Stimulated activated memory B cell treated with anti-CD40 and anti-IgM and Interleukin-4, amounts not matched to agents 10 μg/mL and 1 μg/mL and 100 μg/mL, for 72 hours (primary cell): ENCODE results near the gene DRG2.
A peak's percentile ranks its signal among the peaks of the same experiment; 100 is the strongest.

Experiments
- ATAC-seq: fragments of 150-1000 bp; cut with Tn5 transposase; 2 replicates; pipeline ENCODE4 v1.10.0; 2021
- H3K27ac Mint-ChIP-seq: one replicate; pipeline ENCODE4 v1.8.0; 2022; ENCODE audit warnings: mild to moderate bottlenecking, mixed read lengths
- H3K27me3 Mint-ChIP-seq: one replicate; pipeline ENCODE4 v1.8.0; 2022; ENCODE audit warnings: mixed read lengths
- H3K36me3 Mint-ChIP-seq: one replicate; pipeline ENCODE4 v1.8.0; 2022; ENCODE audit warnings: mixed read lengths
- H3K4me1 Mint-ChIP-seq: one replicate; pipeline ENCODE4 v1.8.0; 2022; ENCODE audit warnings: mixed read lengths
- H3K4me3 Mint-ChIP-seq: one replicate; pipeline ENCODE4 v1.8.0; 2022; ENCODE audit warnings: mild to moderate bottlenecking, moderate library complexity, mixed read lengths
- H3K9me3 Mint-ChIP-seq: one replicate; pipeline ENCODE4 v1.8.0; 2022; ENCODE audit warnings: mixed read lengths

DRG2 gene

GRCh38 chr17:18064053-18064452, 23.7 kb upstream of the DRG2 start:
- Mint-ChIP-seq H3K27me3 (no peaks in the 10 kb centered on the region), H3K4me1 (no peaks in the 10 kb centered on the region), H3K36me3 (peaks cover 38% of the 10 kb centered on the region), H3K27ac (no peak overlapping the region), H3K4me3 (no peak overlapping the region), H3K9me3 (no peaks in the 10 kb centered on the region)
- ATAC-seq = no peak

GRCh38 chr17:18065546-18065945, 22.2 kb upstream of the DRG2 start:
- Mint-ChIP-seq H3K27ac (no peak overlapping the region), H3K9me3 (no peaks in the 10 kb centered on the region), H3K4me3 (no peak overlapping the region), H3K36me3 (peaks cover 33% of the 10 kb centered on the region), H3K27me3 (no peaks in the 10 kb centered on the region), H3K4me1 (no peaks in the 10 kb centered on the region)
- ATAC-seq = no peak

GRCh38 chr17:18066866-18067265, 20.9 kb upstream of the DRG2 start:
- H3K36me3 Mint-ChIP-seq = peaks cover 33% of the 10 kb centered on the region
- no peaks in the 10 kb centered on the region for H3K9me3 Mint-ChIP-seq
- H3K4me1 Mint-ChIP-seq = no peaks in the 10 kb centered on the region
- no peak overlapping the region for H3K27ac Mint-ChIP-seq
- H3K27me3 Mint-ChIP-seq = no peaks in the 10 kb centered on the region
- ATAC-seq = no peak
- no peak overlapping the region for H3K4me3 Mint-ChIP-seq

- no peaks in the 10 kb centered on the region for H3K4me1 Mint-ChIP-seq
- H3K27ac Mint-ChIP-seq = no peak overlapping the region
- H3K36me3 Mint-ChIP-seq = peaks cover 24% of the 10 kb centered on the region
- H3K27me3 Mint-ChIP-seq = peaks cover under 1% of the 10 kb centered on the region
- no peak overlapping the region for H3K4me3 Mint-ChIP-seq
- ATAC-seq = no peak
- no peaks in the 10 kb centered on the region for H3K9me3 Mint-ChIP-seq
Observed at GRCh38 chr17:18069101-18069500, 18.6 kb upstream of the DRG2 start.

GRCh38 chr17:18070861-18071340, 16.8 kb upstream of the DRG2 start:
- Mint-ChIP-seq H3K4me3 (no peak overlapping the region), H3K36me3 (peaks cover 7% of the 10 kb centered on the region), H3K4me1 (no peaks in the 10 kb centered on the region), H3K9me3 (no peaks in the 10 kb centered on the region), H3K27me3 (peaks cover 18% of the 10 kb centered on the region), H3K27ac (no peak overlapping the region)
- no peak for ATAC-seq

- H3K4me3 Mint-ChIP-seq = no peak overlapping the region
- no peaks in the 10 kb centered on the region for H3K4me1 Mint-ChIP-seq
- peaks cover 26% of the 10 kb centered on the region for H3K27me3 Mint-ChIP-seq
- ATAC-seq = no peak
- no peaks in the 10 kb centered on the region for H3K36me3 Mint-ChIP-seq
- no peaks in the 10 kb centered on the region for H3K9me3 Mint-ChIP-seq
- H3K27ac Mint-ChIP-seq = no peak overlapping the region
Observed at GRCh38 chr17:18071751-18072150, 16.0 kb upstream of the DRG2 start.

- no peak for ATAC-seq
- H3K4me1 Mint-ChIP-seq = no peaks in the 10 kb centered on the region
- no peak overlapping the region for H3K27ac Mint-ChIP-seq
- no peak overlapping the region for H3K4me3 Mint-ChIP-seq
- H3K27me3 Mint-ChIP-seq = peaks cover 33% of the 10 kb centered on the region
- no peaks in the 10 kb centered on the region for H3K9me3 Mint-ChIP-seq
- H3K36me3 Mint-ChIP-seq = no peaks in the 10 kb centered on the region
Observed at GRCh38 chr17:18074566-18075272, 13.0 kb upstream of the DRG2 start.

GRCh38 chr17:18076936-18077335, 10.8 kb upstream of the DRG2 start:
- no peaks in the 10 kb centered on the region for H3K4me1 Mint-ChIP-seq
- no peaks in the 10 kb centered on the region for H3K36me3 Mint-ChIP-seq

GRCh38 chr17:18079543-18079942, 8.2 kb upstream of the DRG2 start:
- Mint-ChIP-seq H3K4me3 (no peak overlapping the region), H3K27me3 (peaks cover 44% of the 10 kb centered on the region), H3K27ac (no peak overlapping the region), H3K4me1 (no peaks in the 10 kb centered on the region), H3K36me3 (no peaks in the 10 kb centered on the region), H3K9me3 (no peaks in the 10 kb centered on the region)
- no peak for ATAC-seq

More at GRCh38 chr17:18076936-18077335, 10.8 kb upstream of the DRG2 start:
- H3K4me3 Mint-ChIP-seq = no peak overlapping the region
- H3K9me3 Mint-ChIP-seq = no peaks in the 10 kb centered on the region
- H3K27me3 Mint-ChIP-seq = peaks cover 49% of the 10 kb centered on the region
- no peak overlapping the region for H3K27ac Mint-ChIP-seq
- no peak for ATAC-seq

GRCh38 chr17:18084256-18084655, 3.5 kb upstream of the DRG2 start:
- ATAC-seq = no peak
- H3K27me3 Mint-ChIP-seq = peaks cover 16% of the 10 kb centered on the region
- no peaks in the 10 kb centered on the region for H3K9me3 Mint-ChIP-seq
- no peaks in the 10 kb centered on the region for H3K36me3 Mint-ChIP-seq
- H3K4me1 Mint-ChIP-seq = peaks cover 20% of the 10 kb centered on the region
- no peak overlapping the region for H3K4me3 Mint-ChIP-seq
- no peak overlapping the region for H3K27ac Mint-ChIP-seq

- H3K27ac Mint-ChIP-seq = peak overlapping the region; percentile 99
Observed at GRCh38 chr17:18089613-18090012, 1.9 kb downstream of the DRG2 start.

GRCh38 chr17:18093616-18094408, 6.1 kb downstream of the DRG2 start:
- peak overlapping the region; percentile 21 for H3K27ac Mint-ChIP-seq
- H3K36me3 Mint-ChIP-seq = peaks cover 34% of the 10 kb centered on the region
- H3K9me3 Mint-ChIP-seq = no peaks in the 10 kb centered on the region
- no peak for ATAC-seq
- H3K4me3 Mint-ChIP-seq = no peak overlapping the region
- H3K4me1 Mint-ChIP-seq = peaks cover 18% of the 10 kb centered on the region
- no peaks in the 10 kb centered on the region for H3K27me3 Mint-ChIP-seq

More at GRCh38 chr17:18089613-18090012, 1.9 kb downstream of the DRG2 start:
- Mint-ChIP-seq H3K27me3 (no peaks in the 10 kb centered on the region), H3K4me3 (no peak overlapping the region), H3K4me1 (peaks cover 34% of the 10 kb centered on the region), H3K9me3 (no peaks in the 10 kb centered on the region), H3K36me3 (peaks cover 19% of the 10 kb centered on the region)
- ATAC-seq = no peak

- H3K4me3 Mint-ChIP-seq = no peak overlapping the region
- no peaks in the 10 kb centered on the region for H3K27me3 Mint-ChIP-seq
- peak overlapping the region; percentile 21 for H3K27ac Mint-ChIP-seq
- no peak for ATAC-seq
- H3K36me3 Mint-ChIP-seq = peaks cover 34% of the 10 kb centered on the region
- peaks cover 12% of the 10 kb centered on the region for H3K4me1 Mint-ChIP-seq
- H3K9me3 Mint-ChIP-seq = no peaks in the 10 kb centered on the region
Observed at GRCh38 chr17:18094409-18094807, 6.7 kb downstream of the DRG2 start.

- Mint-ChIP-seq H3K27me3 (no peaks in the 10 kb centered on the region), H3K27ac (no peak overlapping the region), H3K36me3 (peaks cover 28% of the 10 kb centered on the region), H3K4me1 (peaks cover 23% of the 10 kb centered on the region), H3K9me3 (no peaks in the 10 kb centered on the region), H3K4me3 (no peak overlapping the region)
- no peak for ATAC-seq
Observed at GRCh38 chr17:18099516-18099915, 11.8 kb downstream of the DRG2 start.

GRCh38 chr17:18100616-18101015, 12.9 kb downstream of the DRG2 start:
- no peaks in the 10 kb centered on the region for H3K9me3 Mint-ChIP-seq
- no peak overlapping the region for H3K27ac Mint-ChIP-seq
- peaks cover 29% of the 10 kb centered on the region for H3K36me3 Mint-ChIP-seq
- no peaks in the 10 kb centered on the region for H3K27me3 Mint-ChIP-seq
- no peak overlapping the region for H3K4me3 Mint-ChIP-seq
- no peak for ATAC-seq
- H3K4me1 Mint-ChIP-seq = peaks cover 23% of the 10 kb centered on the region

- Mint-ChIP-seq H3K4me3 (no peak overlapping the region), H3K36me3 (peaks cover 22% of the 10 kb centered on the region), H3K27ac (peak overlapping the region; percentile 79), H3K9me3 (no peaks in the 10 kb centered on the region), H3K27me3 (no peaks in the 10 kb centered on the region), H3K4me1 (peaks cover 23% of the 10 kb centered on the region)
- no peak for ATAC-seq
Observed at GRCh38 chr17:18101828-18102227, 14.1 kb downstream of the DRG2 start.
